ENCODE data around the gene POLR2A.
A peak's percentile ranks its signal among the peaks of the same experiment; 100 is the strongest.

The POLR2A gene

GRCh38 chr17:7483255-7484066 is 705 bp upstream of the POLR2A start:
- ChIA-PET CTCF (interaction anchor here (0.6 to 1.2 kb wide), 2 partner anchors 66 to 157 kb away, joined by 3 read pairs; no protein-coding TSS in a partner anchor), POLR2A (interaction anchor here (0.5 to 3.8 kb wide), 36 partner anchors 7 to 447 kb away, joined by 3 to 39 read pairs (median 5); partner anchors contain the start of genes CD68, FGF11, FXR2 and MPDU1)
- no peaks in the 10 kb centered on the region for H3K9me3 ChIP-seq (ENCODE audit: control insufficient read depth, insufficient read depth, low read depth, low read length)
- peak overlapping the region; percentile 100 for H3K27ac ChIP-seq (ENCODE audit: extremely low read depth, low read depth, low read length)
- H3K36me3 ChIP-seq (ENCODE audit: control insufficient read depth in 2 of 2, insufficient read depth in 1 of 2, low read length in 2 of 2): peaks cover 4 to 21% of the 10 kb centered on the region in 2 experiments; a peak in 2 of 3 replicates
- peak overlapping the region; percentile 87 for H3K4me3 ChIP-seq (ENCODE audit: low read depth, low read length)
- peaks cover 19% of the 10 kb centered on the region for H3K4me1 ChIP-seq (ENCODE audit: control insufficient read depth, insufficient read depth, low read length)
- TF ChIP-seq ZSCAN4 (tag by site-specific recombination; IDR thresholded peaks at IDR 0.05): no peak
- no peak for TF ChIP-seq ZNF266 (tag by site-specific recombination; IDR thresholded peaks at IDR 0.05; ENCODE audit: low read depth)
- no peak for TF ChIP-seq ZNF677 (tag by site-specific recombination; IDR thresholded peaks at IDR 0.05)
- TF ChIP-seq ZNF211 (tag by site-specific recombination; IDR thresholded peaks at IDR 0.05; ENCODE audit: low read depth): no peak
- TF ChIP-seq KLF1 (tag by site-specific recombination; IDR thresholded peaks at IDR 0.05): peak; percentile 37; the same call in 1 of the 2 replicates
- peak; percentile 90 for TF ChIP-seq GLIS2 (tag by site-specific recombination; IDR thresholded peaks at IDR 0.05)
- no peak; the same call in 1 of the 2 replicates for TF ChIP-seq KLF10 (tag by site-specific recombination; IDR thresholded peaks at IDR 0.05)
- TF ChIP-seq ZNF341 (tag by site-specific recombination; IDR thresholded peaks at IDR 0.05; ENCODE audit: low read depth): peak; percentile 78
- TF ChIP-seq RBAK (tag by site-specific recombination; IDR thresholded peaks at IDR 0.05): no peak
- peak; percentile 49; the same call in 1 of the 2 replicates for TF ChIP-seq ZNF501 (tag by site-specific recombination; IDR thresholded peaks at IDR 0.05)
- peak; percentile 99 for TF ChIP-seq ZNF629 (tag by site-specific recombination; IDR thresholded peaks at IDR 0.05)
- no peak for TF ChIP-seq ZNF214 (tag by site-specific recombination; IDR thresholded peaks at IDR 0.05; ENCODE audit: borderline replicate concordance)
- TF ChIP-seq ZNF416 (tag by site-specific recombination; IDR thresholded peaks at IDR 0.05): no peak
- TF ChIP-seq ZNF548 (tag by site-specific recombination; IDR thresholded peaks at IDR 0.05): no peak
- no peak for TF ChIP-seq ZFHX2 (tag by site-specific recombination; conservative IDR thresholded peaks at IDR 0.05)
- TF ChIP-seq ZNF26 (tag by site-specific recombination; IDR thresholded peaks at IDR 0.05): no peak
- TF ChIP-seq ZXDB (tag by site-specific recombination; IDR thresholded peaks at IDR 0.05): no peak
- peak; percentile 94 for TF ChIP-seq PATZ1 (tag by site-specific recombination; IDR thresholded peaks at IDR 0.05)
- TF ChIP-seq ZNF366 (tag by site-specific recombination; conservative IDR thresholded peaks at IDR 0.05): peak; percentile 41
- 0 out of 2 replicates have a peak, but pooled peaks have one; percentile 47 for TF ChIP-seq ZNF610 (tag by site-specific recombination; IDR thresholded peaks at IDR 0.05; ENCODE audit: borderline replicate concordance)
- no peak for TF ChIP-seq ZBTB1 (tag by site-specific recombination; IDR thresholded peaks at IDR 0.05)
- no peak for TF ChIP-seq ZNF23 (tag by site-specific recombination; IDR thresholded peaks at IDR 0.05; ENCODE audit: borderline replicate concordance)
- no peak for TF ChIP-seq ZNF155 (tag by site-specific recombination; IDR thresholded peaks at IDR 0.05)
- no peak for TF ChIP-seq MYNN (tag by site-specific recombination; IDR thresholded peaks at IDR 0.05; ENCODE audit: borderline replicate concordance)
- TF ChIP-seq ZNF792 (tag by site-specific recombination; IDR thresholded peaks at IDR 0.05): no peak
- TF ChIP-seq ZBTB8A (tag by site-specific recombination; IDR thresholded peaks at IDR 0.05): peak; percentile 33; the same call in 1 of the 2 replicates
- TF ChIP-seq ZNF596 (tag by site-specific recombination; IDR thresholded peaks at IDR 0.05): no peak
- TF ChIP-seq ZNF423 (tag by site-specific recombination; IDR thresholded peaks at IDR 0.05): peak; percentile 58; the same call in 1 of the 2 replicates
- TF ChIP-seq SP2 (tag by site-specific recombination; IDR thresholded peaks at IDR 0.05): peak; percentile 62
- peak; percentile 27 for TF ChIP-seq ZBTB11 (tag by site-specific recombination; conservative IDR thresholded peaks at IDR 0.05; ENCODE audit: low read depth)
- TF ChIP-seq SP7 (tag by site-specific recombination; IDR thresholded peaks at IDR 0.05): peak; percentile 66

All from HEK293 (cell line).